Stomach (tissue), 9 donors: ENCODE data around the gene APOL2. TPM values are rescaled to one million over a fixed set of nuclear protein-coding genes. Genes with fewer than 3 reads are reported as not detected.
A peak's percentile ranks its signal among the peaks of the same experiment; 100 is the strongest.
"Not testable (repeated sequence)": the region's sequence is repeated elsewhere in the genome, so short reads cannot be mapped to it uniquely, and the experiment has no call there.

ENCODE experiments used
- DNase-seq, 2 donors: peaks; one replicate each; pipeline versions ENCODE4 v3.0.0 to v3.0.0-alpha.2; 2013 to 2019
- H3K27ac ChIP-seq, 5 donors: fragments of 200-600 bp in 4 of 5; sonication (generic) in 4 of 5; one replicate each; pipeline ENCODE4 v1.5.1; 2013 to 2019; ENCODE audit warnings: mild to moderate bottlenecking in 1 of 5, moderate library complexity in 1 of 5
- H3K27me3 ChIP-seq, 3 donors: fragments of 200-600 bp; sonication (generic); one replicate each; pipeline ENCODE4 v1.5.1; 2017 to 2019; ENCODE audit warnings: mixed run types in 1 of 3
- H3K36me3 ChIP-seq, 4 donors: fragments of 200-600 bp; sonication (generic); 1 replicate in 3 of 4; 2 replicates in 1 of 4; pipeline ENCODE4 v1.5.1; 2016 to 2019
- H3K4me1 ChIP-seq, 4 donors: fragments of 200-600 bp; sonication (generic); one replicate each; pipeline ENCODE4 v1.5.1; 2016 to 2019
- H3K4me3 ChIP-seq, 4 donors: fragments of 200-600 bp; sonication (generic) in 3 of 4; one replicate each; pipeline ENCODE4 v1.5.1; 2016 to 2019; ENCODE audit warnings: mild to moderate bottlenecking in 1 of 4
- H3K9me3 ChIP-seq, 4 donors: fragments of 200-600 bp; sonication (generic); one replicate each; pipeline ENCODE4 v1.5.1; 2016 to 2019
- CTCF ChIP-seq, 7 experiments: fragments of 450-650 bp in 4 of 7; fragments of 200-600 bp in 3 of 7; sonication (generic) in 3 of 7; IDR thresholded peaks; one replicate each; pipeline ENCODE4 v1.5.1; 2016 to 2019; ENCODE audit warnings: antibody characterized with exemption in 7 of 7, control low read depth in 2 of 7, mild to moderate bottlenecking in 1 of 7
- EP300 ChIP-seq: sonication (generic); formaldehyde crosslinking; IDR thresholded peaks from one replicate; pipeline ENCODE4 v1.6.1; 2017; ENCODE audit warnings: antibody characterized with exemption
- POLR2A ChIP-seq, 4 donors: fragments of 450-650 bp; IDR thresholded peaks; one replicate each; pipeline ENCODE4 v1.6.1; 2016; ENCODE audit warnings: antibody characterized with exemption in 4 of 4, control low read depth in 2 of 4, mild to moderate bottlenecking in 1 of 4, moderate library complexity in 1 of 4
- POLR2AphosphoS5 ChIP-seq, 3 donors: sonication (generic); formaldehyde crosslinking; IDR thresholded peaks; one replicate each; pipeline ENCODE4 v1.6.1; 2016; ENCODE audit warnings: antibody characterized with exemption in 3 of 3
- WGBS, 5 donors: extraction: QIAGEN DNeasy Blood & Tissue Kit in 3 of 5; methylation state at CpG; one replicate each; pipeline versions ENCODE4 v1.1.5 to v1.1.7; 2013 to 2018; 5-methylcytosine and 5-hydroxymethylcytosine counted together
- intact Hi-C: fragments of 100-400 bp; cut with DNase I; formaldehyde crosslinking; loops from one replicate; pipeline ENCODE4 v1.15.1; 2023; ENCODE audit warnings: low total_unique reads
- polyA plus RNA-seq, 3 donors: library from polyadenylated mRNA; stranded (reverse); fragments of 200-250 nt; gene quantifications; one replicate each; pipeline ENCODE4 v1.2.3, GENCODE V29; 2013
- total RNA-seq, 5 donors: library from RNA; depleted of rRNA; stranded (reverse); fragments of >200 nt; gene quantifications; one replicate each; pipeline versions ENCODE4 v1.1.0 to v1.2.3, GENCODE V29; 2014 to 2016
- donor health status: healthy with polysubstance abuse.
- donor health status: Bipolar disorder and iron deficiency.
- donor health status: healthy.

APOL2 gene
- total and polyA plus RNA-seq, 8 donors, result 11.6 to 101 (median 35.5) TPM

- TF ChIP-seq CTCF (IDR thresholded peaks at IDR 0.05) (no peak), POLR2AphosphoS5 (IDR thresholded peaks at IDR 0.05) (peak in 2 of 3 donors; percentile 18 to 39), EP300 (peak; percentile 26)
- intact Hi-C loops, result no loop called here
- Histone ChIP-seq H3K27me3 (no peaks in the 10 kb centered on the region), H3K36me3 (no peaks in the 10 kb centered on the region), H3K27ac (peak overlapping the region in 1 of 5 donors; percentile 46), H3K4me1 (peaks cover 0 to 10% (median 3%) of the 10 kb centered on the region in 4 donors), H3K4me3 (no peak overlapping the region), H3K9me3 (no peaks in the 10 kb centered on the region)
- peak in 1 of 2 donors; percentile 66 for DNase-seq
- WGBS, 5 donors, result 69 to 84% (median 79%) methylated on average over 17 of the region's 17 CpGs
These were observed 48.1 kb downstream of the APOL2 start for GRCh38 chr22:36191106-36191836.

- H3K4me3 ChIP-seq, H3K9me3 ChIP-seq, H3K27ac ChIP-seq, intact Hi-C loops, H3K27me3 ChIP-seq, H3K4me1 ChIP-seq, H3K36me3 ChIP-seq, DNase-seq: not testable (repeated sequence)
- WGBS, 5 donors, result 94 to 96% (median 96%) methylated on average over 3 of the region's 6 CpGs
These were observed 51.5 kb downstream of the APOL2 start for GRCh38 chr22:36187862-36188261.

GRCh38 chr22:36185828-36186624, 53.3 kb downstream of the APOL2 start:
- no peak for TF ChIP-seq CTCF (IDR thresholded peaks at IDR 0.05)
- 81 to 86% (median 83%) methylated on average over 14 of the region's 14 CpGs for WGBS, 5 donors
- intact Hi-C loops, result no loop called here
- no peaks in the 10 kb centered on the region for H3K36me3 ChIP-seq
- peaks cover 0 to 8% (median under 1%) of the 10 kb centered on the region in 4 donors for H3K4me1 ChIP-seq
- DNase-seq, result no peak
- no peak overlapping the region for H3K4me3 ChIP-seq
- no peak overlapping the region for H3K27ac ChIP-seq
- no peaks in the 10 kb centered on the region for H3K27me3 ChIP-seq
- no peaks in the 10 kb centered on the region for H3K9me3 ChIP-seq

- Histone ChIP-seq H3K27me3 (no peaks in the 10 kb centered on the region), H3K27ac (no peak overlapping the region), H3K4me1 (peaks cover 0 to 15% (median 3%) of the 10 kb centered on the region in 4 donors), H3K36me3 (no peaks in the 10 kb centered on the region), H3K9me3 (no peaks in the 10 kb centered on the region), H3K4me3 (no peak overlapping the region)
- intact Hi-C loops, result loop anchor here (5.0 kb wide), 1 partner anchor 37 kb away; no protein-coding TSS in a partner anchor
- WGBS, 5 donors, result 68 to 74% (median 71%) methylated on average over 10 of the region's 10 CpGs
- TF ChIP-seq POLR2AphosphoS5 (IDR thresholded peaks at IDR 0.05), result no peak
- no peak for TF ChIP-seq POLR2A (IDR thresholded peaks at IDR 0.05)
- TF ChIP-seq CTCF (IDR thresholded peaks at IDR 0.05), result no peak
- no peak for TF ChIP-seq EP300
- no peak for DNase-seq
These were observed 54.8 kb downstream of the APOL2 start for GRCh38 chr22:36184433-36185025.
